ENCODE data around the gene NIBAN1. TPM values are rescaled to one million over a fixed set of nuclear protein-coding genes. Genes with fewer than 3 reads are reported as not detected.
A peak's percentile ranks its signal among the peaks of the same experiment; 100 is the strongest.

Gene NIBAN1
- total RNA-seq, 1 donor from 2014 or later: 33.3 TPM

DNA sequence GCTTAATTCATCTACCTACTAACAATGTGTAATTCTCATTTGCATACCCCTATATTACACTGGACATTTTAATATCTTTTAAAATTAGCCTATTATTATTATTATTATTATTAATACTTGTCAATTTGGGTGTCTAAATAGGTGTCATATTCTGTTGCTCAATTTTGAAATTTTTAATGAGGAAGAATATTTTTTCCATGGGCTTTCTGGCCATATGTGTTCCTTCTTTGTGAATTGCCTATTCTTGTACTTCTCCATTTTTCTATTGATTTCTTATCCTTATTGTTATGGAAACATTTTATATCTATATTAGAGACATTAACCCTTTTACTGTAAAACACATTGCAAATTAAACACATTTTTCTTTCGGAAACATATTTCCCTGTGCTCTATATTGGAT is 6.4 kb upstream of the NIBAN1 start:
- ATAC-seq (no peak), DNase-seq (no peak)
- intact Hi-C loops (cut with DNase I): no loop called here
- Histone ChIP-seq H3K4me1 (no peaks in the 10 kb centered on the region), H3K4me3 (no peak overlapping the region), H3K27ac (no peak overlapping the region), H3K9me3 (no peaks in the 10 kb centered on the region), H3K36me3 (no peaks in the 10 kb centered on the region), H3K27me3 (no peaks in the 10 kb centered on the region)
- TF ChIP-seq, protein P1, sequence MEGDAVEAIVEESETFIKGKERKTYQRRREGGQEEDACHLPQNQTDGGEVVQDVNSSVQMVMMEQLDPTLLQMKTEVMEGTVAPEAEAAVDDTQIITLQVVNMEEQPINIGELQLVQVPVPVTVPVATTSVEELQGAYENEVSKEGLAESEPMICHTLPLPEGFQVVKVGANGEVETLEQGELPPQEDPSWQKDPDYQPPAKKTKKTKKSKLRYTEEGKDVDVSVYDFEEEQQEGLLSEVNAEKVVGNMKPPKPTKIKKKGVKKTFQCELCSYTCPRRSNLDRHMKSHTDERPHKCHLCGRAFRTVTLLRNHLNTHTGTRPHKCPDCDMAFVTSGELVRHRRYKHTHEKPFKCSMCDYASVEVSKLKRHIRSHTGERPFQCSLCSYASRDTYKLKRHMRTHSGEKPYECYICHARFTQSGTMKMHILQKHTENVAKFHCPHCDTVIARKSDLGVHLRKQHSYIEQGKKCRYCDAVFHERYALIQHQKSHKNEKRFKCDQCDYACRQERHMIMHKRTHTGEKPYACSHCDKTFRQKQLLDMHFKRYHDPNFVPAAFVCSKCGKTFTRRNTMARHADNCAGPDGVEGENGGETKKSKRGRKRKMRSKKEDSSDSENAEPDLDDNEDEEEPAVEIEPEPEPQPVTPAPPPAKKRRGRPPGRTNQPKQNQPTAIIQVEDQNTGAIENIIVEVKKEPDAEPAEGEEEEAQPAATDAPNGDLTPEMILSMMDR (IDR thresholded peaks at IDR 0.05): no peak

DNA sequence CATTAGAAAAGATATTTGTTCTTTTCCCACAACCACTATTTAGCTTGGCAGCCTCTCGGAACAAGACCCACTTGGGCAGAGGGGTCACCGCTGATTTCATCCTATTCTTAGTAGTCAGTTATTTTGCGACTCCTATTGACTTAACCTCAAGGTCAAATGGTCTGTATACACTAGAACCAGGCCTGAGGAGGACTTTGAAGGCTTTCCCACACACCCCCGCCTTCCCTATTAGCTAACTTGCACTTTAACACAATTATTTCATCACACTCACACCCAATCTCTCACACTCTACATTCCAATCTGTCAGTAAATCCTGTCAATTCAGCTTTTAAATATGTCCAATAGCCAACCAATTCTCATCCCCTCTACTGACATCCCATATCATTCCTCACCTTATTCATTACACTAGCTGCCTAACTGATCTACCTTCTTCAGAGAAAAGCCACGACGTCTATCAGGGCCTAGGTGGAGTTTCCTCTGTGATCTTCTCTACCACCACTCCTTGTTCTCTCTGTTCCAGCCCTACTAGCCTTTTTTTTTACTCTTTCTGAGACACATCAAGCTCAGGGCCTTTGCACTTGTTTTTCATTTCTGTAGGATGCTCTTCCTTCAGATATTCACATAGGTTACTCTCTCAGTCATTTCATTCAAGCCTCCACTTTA is 1.0 kb upstream of the NIBAN1 start:
- Histone ChIP-seq H3K36me3 (no peaks in the 10 kb centered on the region), H3K27ac (no peak overlapping the region), H3K9me3 (no peaks in the 10 kb centered on the region), H3K4me1 (peaks cover 9% of the 10 kb centered on the region), H3K4me3 (no peak overlapping the region), H3K27me3 (no peaks in the 10 kb centered on the region)
- TF ChIP-seq, protein P1 (IDR thresholded peaks at IDR 0.05): no peak
- ATAC-seq (peak; percentile 44), DNase-seq (no peak)
- intact Hi-C loops (cut with DNase I): loop anchor here (5.0 kb wide), 1 partner anchor 168 kb away; no protein-coding TSS in a partner anchor

DNA sequence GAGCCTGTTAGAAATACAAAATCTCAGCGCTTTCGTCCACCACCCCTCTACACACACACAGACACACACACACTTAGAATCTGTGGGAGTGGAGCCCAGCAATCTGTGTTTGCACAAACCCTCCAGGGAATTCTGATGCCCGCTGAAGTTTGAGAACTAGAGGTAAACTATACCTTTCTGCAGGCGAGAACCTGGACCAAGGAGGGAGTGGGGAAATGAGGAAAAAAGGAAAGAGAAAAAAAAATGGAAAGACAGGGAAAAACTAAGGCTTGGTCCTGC is 468 bp upstream of the NIBAN1 start:
- Histone ChIP-seq H3K9me3 (no peaks in the 10 kb centered on the region), H3K36me3 (no peaks in the 10 kb centered on the region), H3K4me1 (peaks cover 9% of the 10 kb centered on the region), H3K27ac (peak overlapping the region; percentile 79), H3K27me3 (no peaks in the 10 kb centered on the region), H3K4me3 (peak overlapping the region; percentile 73)
- intact Hi-C loops (cut with DNase I): loop anchor here (5.0 kb wide), 1 partner anchor 167 kb away; no protein-coding TSS in a partner anchor
- TF ChIP-seq, protein P1 (IDR thresholded peaks at IDR 0.05): no peak
- DNase-seq: no peak
- no peak for ATAC-seq

DNA sequence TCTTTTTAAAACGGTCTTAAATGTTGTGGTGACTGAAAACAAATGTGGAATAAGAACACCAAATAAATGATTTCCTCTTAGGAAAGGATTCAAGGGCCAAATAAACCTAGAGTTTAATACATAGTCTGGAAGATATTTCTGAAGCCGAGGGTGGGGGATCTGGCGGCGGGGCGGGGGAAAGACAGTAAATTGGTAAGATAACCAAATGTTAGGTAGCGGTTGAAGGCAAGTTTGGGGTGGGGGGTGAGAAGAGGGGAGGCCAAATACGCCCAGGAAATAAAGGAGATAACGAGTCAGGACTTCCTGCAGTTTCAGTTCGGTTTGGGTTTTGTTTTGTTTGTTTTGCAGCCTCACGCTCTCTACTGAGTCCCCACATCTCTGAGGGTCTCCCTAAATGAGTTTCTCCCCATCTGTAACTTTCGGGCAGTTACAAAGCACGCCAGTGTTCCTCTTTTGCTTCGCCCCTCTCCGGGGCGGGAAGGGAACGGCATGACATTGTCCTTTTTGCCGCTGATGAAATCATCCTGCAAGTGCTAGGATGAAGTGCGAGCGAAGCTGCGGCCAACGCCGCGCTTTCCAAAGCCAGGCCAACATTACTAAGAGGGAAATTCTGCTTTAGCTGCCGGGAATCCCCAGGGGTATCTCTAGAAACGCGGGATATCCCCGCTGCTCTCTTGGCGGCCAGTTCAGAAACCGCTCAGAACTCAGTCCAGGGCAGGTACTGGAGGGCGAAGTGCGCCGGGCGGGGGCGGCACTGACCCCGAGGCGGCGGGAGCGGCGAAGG is 844 bp downstream of the NIBAN1 start:
- H3K4me1 ChIP-seq: peaks cover 9% of the 10 kb centered on the region
- no peaks in the 10 kb centered on the region for H3K9me3 ChIP-seq
- intact Hi-C loops (cut with DNase I): no loop called here
- TF ChIP-seq, protein P1 (IDR thresholded peaks at IDR 0.05): no peak
- peak overlapping the region; percentile 79 for H3K27ac ChIP-seq
- no peaks in the 10 kb centered on the region for H3K27me3 ChIP-seq
- H3K4me3 ChIP-seq: peak overlapping the region; percentile 73
- DNase-seq: peak; percentile 77
- peak; percentile 75 for ATAC-seq
- no peaks in the 10 kb centered on the region for H3K36me3 ChIP-seq

DNA sequence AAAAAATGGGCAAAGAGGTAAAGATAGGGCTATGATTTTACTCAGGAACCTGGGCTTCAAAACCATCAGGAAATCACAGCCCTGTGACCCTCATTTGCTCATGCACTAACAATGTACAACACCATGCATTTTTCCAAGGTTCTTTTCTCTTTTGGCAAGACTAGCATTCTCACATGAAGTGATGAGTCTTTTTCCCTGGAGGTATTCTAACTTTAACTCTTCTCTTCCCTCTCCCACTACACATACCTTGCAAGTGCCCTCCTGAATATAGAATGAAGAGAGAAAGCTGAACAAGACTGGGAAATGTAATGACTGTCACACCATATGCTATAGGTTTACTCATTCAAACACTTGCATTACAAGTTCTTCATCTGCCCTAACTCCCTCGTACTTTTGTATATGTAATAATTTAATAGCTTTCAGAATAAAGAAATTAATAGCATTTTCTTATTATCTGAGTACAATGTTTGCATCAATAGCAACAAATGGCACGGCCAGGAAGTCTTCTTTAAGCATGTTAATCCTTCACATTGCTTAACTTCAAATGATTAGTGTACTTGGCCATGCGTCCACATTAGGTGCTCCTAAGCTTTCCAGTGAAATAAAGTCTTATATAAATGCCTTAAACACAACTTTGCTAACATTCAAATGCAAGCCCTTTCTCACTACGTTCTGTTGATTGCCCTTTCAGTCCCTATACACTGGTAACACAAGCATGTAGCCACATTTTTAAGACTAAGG is 1.8 kb downstream of the NIBAN1 start:
- DNase-seq: no peak
- no peak for ATAC-seq
- Histone ChIP-seq H3K27me3 (no peaks in the 10 kb centered on the region), H3K4me3 (peak overlapping the region; percentile 73), H3K27ac (no peak overlapping the region), H3K9me3 (no peaks in the 10 kb centered on the region), H3K36me3 (no peaks in the 10 kb centered on the region), H3K4me1 (peaks cover 9% of the 10 kb centered on the region)
- intact Hi-C loops (cut with DNase I): no loop called here
- TF ChIP-seq, protein P1 (IDR thresholded peaks at IDR 0.05): no peak

Measured in upper lobe of right lung (tissue), 1 donor.